ENCODE results near the gene TSPAN18. TPM values are rescaled to one million over a fixed set of nuclear protein-coding genes. Genes with fewer than 3 reads are reported as not detected.

The TSPAN18 gene
- total and polyA plus RNA-seq, 2 of the 8 experiments (the other 6 are each of a cell fraction or from before 2014, with no cell fraction given): 5.2 to 10.2 TPM

DNA sequence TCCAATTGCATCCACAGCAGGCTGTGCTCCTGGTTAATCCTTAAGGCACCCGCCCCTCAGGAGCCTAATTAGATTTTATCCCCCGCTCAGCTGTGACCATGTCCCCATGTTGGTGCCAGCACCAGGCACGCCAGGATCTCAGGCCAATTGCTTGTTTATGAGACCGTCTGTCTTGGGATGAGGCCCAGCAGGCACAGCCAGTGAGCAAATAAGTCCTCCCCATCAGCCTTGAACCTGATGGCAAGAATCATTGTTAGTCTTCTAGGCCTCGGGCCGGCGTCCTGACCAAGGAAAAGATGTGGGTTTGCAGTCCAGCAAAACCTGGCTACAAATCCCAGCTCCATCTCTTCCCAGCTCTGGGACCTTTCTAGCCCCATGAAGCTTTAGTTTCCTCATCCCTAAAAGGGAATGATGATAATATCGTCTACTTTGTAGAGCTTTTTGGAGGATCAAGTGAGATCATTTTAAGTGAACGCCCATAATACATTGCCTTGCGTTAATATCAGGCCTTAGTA lies 166.6 kb downstream of the TSPAN18 start (continued):
- TF ChIP-seq EP300 (IDR thresholded peaks at IDR 0.05; ENCODE audit: borderline replicate concordance in 1 of 2, low read depth in 2 of 2, low read length in 2 of 2) (no peak), TAF7 (optimal IDR thresholded peaks at IDR 0.05; ENCODE audit: borderline replicate concordance, low read depth, low read length) (no peak), NANOG (IDR thresholded peaks at IDR 0.05; ENCODE audit: insufficient read depth, low read depth, low read length, poor library complexity, severe bottlenecking) (no peak), CTCF (IDR thresholded peaks at IDR 0.05; ENCODE audit: control extremely low read depth in 1 of 3, insufficient read depth in 1 of 3, low read depth in 1 of 3, low read length in 3 of 3) (no peak), RBBP5 (IDR thresholded peaks at IDR 0.05; ENCODE audit: borderline replicate concordance, low read depth, low read length) (no peak), RNF2 (IDR thresholded peaks at IDR 0.05; ENCODE audit: borderline replicate concordance, low read depth, low read length, missing control alignments, poor library complexity, severe bottlenecking) (no peak), FOSL1 (IDR thresholded peaks at IDR 0.05; ENCODE audit: insufficient read depth, low read depth, low read length) (no peak)
